IMR-90 (cell line): ENCODE measurements around the gene PLA2G15.

Source experiments
- BHLHE40 ChIP-seq: fragments of 150-350 bp; IDR thresholded peaks from 2 replicates; pipeline ENCODE4 v1.6.1; 2016; ENCODE audit warnings: mild to moderate bottlenecking, low read depth, low read length
- CHD1 ChIP-seq: IDR thresholded peaks from 2 replicates; pipeline ENCODE4 v1.6.1; 2012; ENCODE audit warnings: low read depth, low read length, improper control_type of control experiment
- CTCF ChIP-seq: conservative IDR thresholded peaks from 2 replicates; pipeline ENCODE4 v1.5.1; 2012; ENCODE audit warnings: mild to moderate bottlenecking, low read depth, low read length, improper control_type of control experiment
- POLR2A ChIP-seq: IDR thresholded peaks from 2 replicates; pipeline ENCODE4 v1.6.1; 2012; ENCODE audit warnings: mild to moderate bottlenecking, low read depth, low read length
- RAD21 ChIP-seq: IDR thresholded peaks from 2 replicates; pipeline ENCODE4 v1.6.1; 2012; ENCODE audit warnings: low read length, improper control_type of control experiment

GRCh38 chr16:68234188-68235107, 10.7 kb upstream of the PLA2G15 start:
- TF ChIP-seq CTCF (no peak), RAD21 (no peak), CHD1 (no peak), BHLHE40 (no peak), POLR2A (no peak)
